GM18867 (cell line): ENCODE data around the gene EIF2B2.

Experiments
- ATAC-seq: cut with Tn5 transposase; IDR thresholded peaks from one replicate; pipeline ENCODE4 v1.9.1; 2021; ENCODE audit warnings: mild to moderate bottlenecking, moderate library complexity; ENCODE audit not compliant: unreplicated experiment

The EIF2B2 gene

DNA sequence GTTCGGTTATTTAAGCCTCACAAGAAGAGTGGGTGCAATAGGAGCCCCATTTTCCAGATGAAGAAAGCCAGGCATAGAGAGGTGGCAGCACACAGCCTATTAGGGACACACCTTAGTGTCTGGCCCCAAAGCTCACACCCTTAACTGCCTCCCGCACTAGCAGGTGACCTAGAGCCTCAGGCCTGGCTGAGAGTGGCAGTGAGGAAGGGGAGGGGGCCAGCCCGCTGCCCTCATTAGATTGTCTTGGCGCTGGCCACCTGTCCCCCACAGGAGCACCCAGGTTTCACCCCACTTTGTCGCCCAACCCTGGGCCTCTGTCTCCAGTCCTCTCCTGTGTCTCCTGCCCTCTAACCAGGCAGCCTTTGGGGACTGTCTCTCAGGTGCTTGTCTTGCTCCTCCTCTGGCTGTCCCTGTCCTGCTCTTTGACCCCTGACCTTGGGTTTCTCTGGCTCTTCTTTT, 28.8 kb upstream of the EIF2B2 start:
- no peak for ATAC-seq

GRCh38 chr14:74974364-74975058, 28.2 kb upstream of the EIF2B2 start:
- ATAC-seq = no peak

GRCh38 chr14:74975059-74975810, 27.5 kb upstream of the EIF2B2 start:
- ATAC-seq = no peak

- ATAC-seq = no peak
Observed at GRCh38 chr14:74976264-74977113, 26.2 kb upstream of the EIF2B2 start.

DNA sequence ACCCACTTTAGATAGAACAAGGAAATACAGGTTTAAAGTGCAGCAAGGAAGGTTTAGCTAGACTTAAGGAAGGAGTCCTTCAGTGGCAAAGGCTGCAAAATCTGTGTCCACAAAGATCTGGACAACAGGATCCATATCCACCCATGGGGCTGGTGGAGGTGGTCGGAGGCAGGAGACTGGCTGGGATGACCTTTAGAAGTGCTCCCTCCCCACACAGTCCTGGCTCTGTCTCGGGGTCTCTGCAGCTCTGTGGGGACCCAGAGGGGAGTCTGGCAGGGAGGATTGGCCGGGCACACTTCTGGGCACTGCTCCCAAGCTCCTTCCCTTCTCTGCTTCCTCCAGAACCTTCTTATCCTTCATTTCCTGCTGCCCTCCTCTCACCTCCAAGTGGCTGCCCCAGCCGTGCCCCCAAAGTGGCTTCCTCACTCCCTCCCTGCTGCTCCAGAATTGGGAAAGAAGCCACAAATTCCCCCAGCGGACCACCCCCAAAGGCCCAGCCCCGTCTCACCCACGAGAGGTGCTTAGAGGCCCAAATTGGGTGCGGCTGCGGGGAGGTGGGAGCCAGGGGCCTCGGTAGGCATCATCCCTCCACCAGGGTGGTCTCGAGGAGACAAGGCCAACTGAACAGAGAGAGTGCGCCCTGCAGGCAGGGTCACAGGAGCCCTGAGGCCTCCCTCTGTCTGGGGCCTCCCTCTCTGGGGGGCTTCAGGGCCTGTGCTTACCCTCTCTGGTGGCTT, 25.4 kb upstream of the EIF2B2 start:
- ATAC-seq = no peak

DNA sequence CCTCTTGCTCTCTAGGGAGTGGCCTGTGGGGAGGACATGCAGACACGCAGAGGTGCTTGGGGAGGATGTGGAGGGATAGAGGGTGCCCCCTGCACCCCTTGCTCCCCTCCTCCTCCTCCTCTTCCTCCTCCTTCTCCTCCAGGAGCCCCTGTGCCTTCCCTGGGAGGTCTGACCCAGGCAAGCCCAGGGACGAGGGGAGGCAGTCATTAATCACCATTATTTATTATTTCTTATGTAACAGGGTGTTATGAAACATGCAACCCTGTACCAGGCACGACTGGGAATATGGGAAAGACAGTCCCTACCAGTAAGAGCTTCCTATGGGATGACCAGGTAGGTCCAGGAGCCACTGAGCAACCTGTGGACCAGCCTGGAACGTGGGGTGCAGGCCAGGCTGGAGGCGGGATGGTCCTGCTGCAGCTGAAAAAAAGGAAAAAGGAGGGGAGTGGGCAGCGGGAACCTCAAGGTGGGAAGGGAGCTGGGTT, 24.8 kb upstream of the EIF2B2 start:
- ATAC-seq = no peak

DNA sequence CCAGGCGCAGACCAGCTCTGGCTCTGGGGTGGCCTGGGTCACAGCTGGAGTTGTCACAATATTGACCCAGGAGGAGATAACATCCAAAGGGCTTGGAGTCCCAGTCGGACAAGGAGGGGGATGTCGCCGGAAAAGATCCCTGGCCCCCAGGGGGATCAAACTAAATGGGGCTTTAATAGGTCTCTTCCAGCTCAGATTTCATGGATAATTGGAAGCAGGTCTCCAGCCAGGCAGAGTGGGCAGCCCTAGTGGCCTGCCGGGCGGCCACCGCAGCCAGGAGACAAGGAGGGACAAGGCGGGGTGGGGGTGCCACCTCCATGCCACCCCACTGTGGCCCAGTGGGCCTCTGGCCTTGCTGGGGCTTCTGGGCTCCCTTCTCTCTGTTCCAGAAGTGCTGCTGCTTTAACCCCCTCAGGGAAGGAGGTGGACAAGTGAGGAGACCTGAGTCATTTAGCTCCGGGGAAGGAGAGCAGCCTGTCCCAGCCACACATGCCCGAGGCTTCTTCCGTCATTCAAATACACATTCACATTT, 24.2 kb upstream of the EIF2B2 start:
- ATAC-seq = no peak

- no peak for ATAC-seq
Observed at GRCh38 chr14:74979029-74979428, 23.7 kb upstream of the EIF2B2 start.

- ATAC-seq = no peak
Observed at GRCh38 chr14:74979442-74980397, 23.0 kb upstream of the EIF2B2 start.

DNA sequence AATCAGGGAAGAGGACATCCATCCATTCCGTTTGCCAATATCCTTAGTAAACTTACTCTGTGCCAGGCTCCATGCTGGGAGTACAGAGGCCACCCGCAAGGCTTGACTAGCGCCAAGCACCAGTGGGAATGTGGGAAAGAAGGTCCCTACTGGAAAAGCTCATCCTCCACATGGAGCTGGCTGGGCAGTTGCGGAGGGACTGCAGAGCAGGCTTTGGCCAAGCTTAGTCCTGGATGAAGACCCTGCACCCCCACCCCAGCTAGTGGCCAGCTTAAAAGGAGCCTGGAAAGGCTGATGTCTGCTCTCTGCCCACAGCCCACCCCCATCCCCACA, 22.4 kb upstream of the EIF2B2 start:
- no peak for ATAC-seq

DNA sequence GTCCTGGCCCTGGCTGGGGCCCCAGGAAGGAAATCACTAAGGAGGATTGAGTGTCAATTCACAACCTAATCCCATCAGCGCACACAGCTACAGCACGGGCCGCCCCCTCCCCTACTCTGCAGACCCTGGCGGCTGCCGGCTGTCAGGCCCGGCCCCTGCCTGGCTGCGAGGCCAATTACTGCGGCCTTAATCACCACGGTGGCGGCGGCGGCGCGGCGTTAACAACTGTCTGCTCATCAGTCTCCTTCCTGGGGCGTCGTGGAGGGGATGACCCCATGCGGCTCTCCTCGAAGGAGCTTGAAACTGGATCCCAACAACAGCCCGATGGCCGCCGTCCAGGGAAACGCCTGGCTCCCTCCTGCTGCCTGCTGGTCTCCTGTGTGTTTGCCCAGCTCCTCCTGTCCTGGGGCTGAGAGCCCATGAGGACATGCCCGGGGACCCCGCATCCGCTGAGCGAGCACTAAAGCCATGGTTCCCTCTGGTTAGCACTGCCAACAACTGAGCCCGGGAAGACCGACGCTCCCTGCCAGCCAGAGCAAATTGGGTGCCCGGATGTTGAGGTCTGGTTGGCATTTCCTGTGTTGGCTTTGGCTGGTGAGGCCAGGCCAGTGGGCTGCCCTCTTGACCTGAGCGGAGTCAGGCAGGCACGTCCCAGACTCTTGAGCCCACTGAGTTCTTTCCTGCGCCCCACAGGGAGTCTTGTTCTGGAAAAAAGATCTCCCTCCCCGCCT, 21.8 kb upstream of the EIF2B2 start:
- ATAC-seq = no peak

- no peak for ATAC-seq
Observed at GRCh38 chr14:74981462-74981782, 21.3 kb upstream of the EIF2B2 start.

DNA sequence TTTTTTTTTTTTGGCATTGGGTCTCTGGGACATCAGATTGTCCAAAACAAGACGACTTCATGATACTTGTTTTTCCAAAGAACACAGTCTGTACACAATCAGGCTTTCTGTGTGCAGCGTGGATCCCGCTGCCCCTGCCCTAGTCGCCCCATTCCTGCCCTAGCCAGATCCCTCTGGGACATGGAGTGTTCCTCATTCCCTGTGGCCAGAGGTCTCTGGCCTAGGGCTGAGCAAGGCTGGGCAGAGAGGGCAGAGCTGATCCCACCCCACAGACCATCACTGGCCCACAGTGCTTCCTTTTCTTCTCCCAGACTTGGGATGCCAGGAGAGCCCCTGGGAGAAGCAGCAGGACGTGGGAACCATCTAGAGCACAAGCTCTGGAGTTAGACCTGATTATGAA, 20.9 kb upstream of the EIF2B2 start:
- ATAC-seq = no peak

DNA sequence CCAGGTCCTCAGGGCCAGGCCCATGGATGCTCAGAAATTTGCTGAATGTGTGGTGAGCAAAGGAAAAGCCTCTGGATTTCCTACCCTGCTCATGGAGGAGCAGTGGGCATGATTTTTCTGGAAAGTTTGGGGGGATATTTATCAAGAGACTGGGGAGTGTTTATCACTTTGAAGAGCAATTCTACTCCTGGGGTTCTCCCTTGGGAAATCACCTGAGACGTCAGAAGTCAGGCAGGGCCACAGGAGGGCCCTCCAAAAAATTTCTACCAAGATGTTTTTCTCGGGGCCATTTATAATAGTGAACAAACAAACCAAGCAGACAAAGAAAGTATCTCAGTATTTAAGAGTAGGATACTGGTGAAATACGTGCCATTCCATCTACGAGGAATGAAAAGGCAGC, 20.1 kb upstream of the EIF2B2 start:
- no peak for ATAC-seq

- no peak for ATAC-seq
Observed at GRCh38 chr14:74983343-74983742, 19.4 kb upstream of the EIF2B2 start.

DNA sequence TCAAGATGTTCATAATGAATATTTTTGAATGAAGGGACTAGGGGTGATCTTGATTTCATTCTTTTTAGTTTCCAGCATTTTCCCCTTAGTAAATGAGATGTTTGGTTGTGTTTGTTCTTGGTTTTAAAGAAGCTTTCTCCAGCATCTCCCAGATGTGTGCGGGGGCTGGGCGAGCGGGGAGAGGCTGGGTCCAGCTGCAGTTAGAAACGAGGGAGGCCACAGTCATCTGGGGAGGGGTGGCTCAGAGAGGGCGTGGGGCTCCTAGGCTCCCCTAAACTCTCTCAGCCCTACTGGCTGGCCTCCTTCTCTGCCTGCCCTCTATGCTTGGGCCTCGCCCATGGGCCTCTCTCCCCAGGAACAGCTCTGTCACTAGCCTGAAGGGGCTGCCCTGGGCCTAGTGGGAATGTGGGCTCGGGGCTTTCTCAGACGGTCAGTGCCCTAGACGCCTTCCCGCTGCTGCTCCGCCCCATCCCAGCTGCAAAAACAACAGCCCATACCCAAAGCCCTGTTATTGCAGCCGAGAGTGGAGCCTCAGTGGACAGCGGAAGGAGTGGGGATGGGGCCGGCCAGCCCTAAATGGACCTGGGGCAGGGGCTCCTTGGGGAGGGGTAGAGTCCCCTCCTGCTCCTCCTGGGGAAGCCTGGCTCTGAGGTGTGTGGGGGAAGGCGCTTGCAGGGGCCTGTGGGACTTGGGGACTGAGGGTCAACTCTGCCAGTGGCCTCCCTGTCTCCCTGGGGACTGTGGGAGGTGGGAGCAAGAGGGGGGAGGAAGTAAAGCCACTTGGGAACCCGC, 18.3 kb upstream of the EIF2B2 start:
- ATAC-seq = no peak

- no peak for ATAC-seq
Observed at GRCh38 chr14:74985028-74985310, 17.8 kb upstream of the EIF2B2 start.

DNA sequence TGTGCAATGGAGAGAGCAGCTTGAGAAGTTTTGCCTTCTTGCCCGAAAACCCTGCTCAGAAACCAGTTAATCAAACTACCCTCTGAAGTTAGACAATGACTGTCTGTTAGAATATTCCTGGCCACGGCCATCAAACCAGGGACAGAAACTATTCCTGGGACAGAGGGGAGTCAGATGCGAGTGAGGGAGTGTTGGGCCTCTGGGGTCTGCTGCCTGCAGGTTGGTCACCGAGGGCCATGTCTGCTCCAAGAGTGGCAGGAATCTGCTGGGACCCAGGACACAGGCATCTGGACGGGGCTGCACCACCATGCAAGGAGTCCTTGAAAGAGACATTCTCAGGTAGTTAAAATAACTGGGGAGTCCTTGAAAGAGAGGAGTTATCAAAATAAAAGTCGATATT, 16.9 kb upstream of the EIF2B2 start:
- no peak for ATAC-seq
